Neural progenitor cell (in vitro differentiated cells): ENCODE data around the gene XPR1.

Experiments used
- EZH2 ChIP-seq: fragments of 200-600 bp; sonication (generic); IDR thresholded peaks from 2 replicates; pipeline ENCODE4 v1.6.1; 2017; ENCODE audit warnings: antibody characterized with exemption, mild to moderate bottlenecking, moderate library complexity
- EZH2phosphoT487 ChIP-seq: fragments of 200-600 bp; sonication (generic); IDR thresholded peaks from 2 replicates; pipeline ENCODE4 v1.6.1; 2017; ENCODE audit warnings: antibody characterized with exemption
- TF ChIP-seq, protein P1 (sequence below): fragments of 200-600 bp; sonication (generic); IDR thresholded peaks from 2 replicates; pipeline ENCODE4 v1.5.1; 2017; ENCODE audit warnings: antibody characterized with exemption, mild to moderate bottlenecking

DNA sequence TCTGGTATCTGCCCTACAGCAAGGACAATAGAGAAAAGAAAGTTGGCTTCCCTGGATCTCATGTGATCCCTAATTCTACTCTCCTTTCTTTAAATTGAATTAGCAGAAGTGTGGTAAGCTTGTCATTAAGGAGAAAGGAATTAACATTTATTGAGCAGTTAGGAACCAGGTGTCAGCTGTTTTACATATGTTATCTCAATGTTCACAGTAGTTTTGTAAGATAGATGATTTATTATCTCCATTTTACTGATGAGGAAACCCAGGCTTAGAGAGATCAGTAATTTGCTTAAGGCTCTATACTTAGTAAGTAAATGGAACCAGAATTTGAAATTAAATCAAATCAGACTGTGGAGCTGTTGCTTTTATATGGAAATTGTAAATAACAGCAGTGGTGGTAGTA lies 8.0 kb downstream of the XPR1 start:
- TF ChIP-seq, protein P1, sequence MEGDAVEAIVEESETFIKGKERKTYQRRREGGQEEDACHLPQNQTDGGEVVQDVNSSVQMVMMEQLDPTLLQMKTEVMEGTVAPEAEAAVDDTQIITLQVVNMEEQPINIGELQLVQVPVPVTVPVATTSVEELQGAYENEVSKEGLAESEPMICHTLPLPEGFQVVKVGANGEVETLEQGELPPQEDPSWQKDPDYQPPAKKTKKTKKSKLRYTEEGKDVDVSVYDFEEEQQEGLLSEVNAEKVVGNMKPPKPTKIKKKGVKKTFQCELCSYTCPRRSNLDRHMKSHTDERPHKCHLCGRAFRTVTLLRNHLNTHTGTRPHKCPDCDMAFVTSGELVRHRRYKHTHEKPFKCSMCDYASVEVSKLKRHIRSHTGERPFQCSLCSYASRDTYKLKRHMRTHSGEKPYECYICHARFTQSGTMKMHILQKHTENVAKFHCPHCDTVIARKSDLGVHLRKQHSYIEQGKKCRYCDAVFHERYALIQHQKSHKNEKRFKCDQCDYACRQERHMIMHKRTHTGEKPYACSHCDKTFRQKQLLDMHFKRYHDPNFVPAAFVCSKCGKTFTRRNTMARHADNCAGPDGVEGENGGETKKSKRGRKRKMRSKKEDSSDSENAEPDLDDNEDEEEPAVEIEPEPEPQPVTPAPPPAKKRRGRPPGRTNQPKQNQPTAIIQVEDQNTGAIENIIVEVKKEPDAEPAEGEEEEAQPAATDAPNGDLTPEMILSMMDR: no peak
- TF ChIP-seq EZH2 (no peak), EZH2phosphoT487 (no peak)
